ENCODE data around the gene COL26A1. TPM values are rescaled to one million over a fixed set of nuclear protein-coding genes. Genes with fewer than 3 reads are reported as not detected.

The COL26A1 gene
- total and polyA plus RNA-seq, 2 of the 4 experiments (the other 2 are of a cell fraction), result not detected

DNA sequence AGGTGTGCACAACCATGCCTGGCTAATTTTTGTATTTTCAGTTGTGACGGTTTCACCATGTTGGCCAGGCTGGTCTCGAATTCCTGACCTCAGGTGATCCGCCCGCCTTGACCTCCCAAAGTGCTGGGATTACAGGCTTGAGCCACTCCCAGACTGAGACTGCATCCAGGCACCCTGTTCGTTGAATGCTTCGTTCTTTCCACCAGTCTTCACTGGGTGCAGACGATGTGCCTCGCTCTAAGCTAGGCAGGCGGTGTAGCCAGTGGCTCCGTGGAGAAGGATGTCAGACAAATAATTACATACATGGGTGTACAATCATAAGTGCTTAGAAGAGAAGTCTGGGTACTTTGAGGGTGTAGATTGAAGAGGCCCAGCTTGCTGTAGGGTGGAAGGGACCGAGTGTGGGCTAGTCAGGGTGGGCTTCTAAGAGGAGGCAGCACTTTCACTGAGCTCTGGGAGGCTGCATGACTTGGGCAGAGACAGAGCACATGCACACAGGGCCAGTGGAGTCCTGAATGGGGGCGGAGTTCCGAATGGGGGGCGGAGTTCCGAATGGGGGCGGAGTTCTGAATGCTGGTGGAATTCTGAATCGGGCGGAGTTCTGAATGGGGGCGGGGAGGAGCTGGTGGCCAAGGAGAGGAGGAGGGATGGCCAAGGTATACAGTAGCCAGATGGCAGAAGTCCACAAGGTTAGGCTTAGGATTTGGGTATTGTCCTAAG is 74.3 kb downstream of the COL26A1 start:
- Histone ChIP-seq H3K18ac (ENCODE audit: low read depth, low read length) (no peak overlapping the region), H4K5ac (ENCODE audit: low read depth, low read length) (no peak overlapping the region), H4K91ac (ENCODE audit: insufficient read depth, low read depth, low read length) (no peak overlapping the region), H2BK20ac (ENCODE audit: low read depth, low read length) (no peak overlapping the region), H3K9ac (ENCODE audit: low read depth, low read length) (no peak overlapping the region), H3K27me3 (ENCODE audit: control insufficient read depth, insufficient read depth, low read length) (peaks cover 45% of the 10 kb centered on the region), H2AK5ac (ENCODE audit: low read depth, low read length) (no peak overlapping the region), H2BK15ac (ENCODE audit: low read depth, low read length) (no peak overlapping the region), H3K14ac (replicated peaks; ENCODE audit: low read depth, low read length) (no peak overlapping the region), H2BK120ac (ENCODE audit: low read depth, low read length) (no peak overlapping the region), H4K8ac (ENCODE audit: low read depth in 2 of 2, low read length in 2 of 2) (no peak overlapping the region), H2AK9ac (replicated peaks; ENCODE audit: low read depth, low read length, poor library complexity) (no peak overlapping the region), H3K36me3 (ENCODE audit: control insufficient read depth, insufficient read depth, low read length) (no peaks in the 10 kb centered on the region), H3K4ac (ENCODE audit: low read depth, low read length) (no peak overlapping the region), H3K9me1 (ENCODE audit: insufficient read depth, low read length) (no peaks in the 10 kb centered on the region), H3K56ac (ENCODE audit: extremely low read depth, insufficient read depth, low read length) (no peak overlapping the region), H3K9me3 (ENCODE audit: control insufficient read depth, insufficient read depth, low read length) (no peaks in the 10 kb centered on the region), H3K27ac (ENCODE audit: insufficient read depth, low read length) (no peak overlapping the region), H3K79me1 (ENCODE audit: low read depth in 1 of 2, low read length in 2 of 2) (no peaks in the 10 kb centered on the region), H3K4me2 (ENCODE audit: low read depth, low read length) (no peak overlapping the region), H3K4me1 (ENCODE audit: control insufficient read depth, insufficient read depth, low read length) (no peaks in the 10 kb centered on the region; the same call in 1 of the 2 replicates), H4K20me1 (ENCODE audit: insufficient read depth, low read length) (no peaks in the 10 kb centered on the region; the same call in 1 of the 2 replicates), H3K4me3 (ENCODE audit: insufficient read depth, low read depth, low read length) (no peak overlapping the region), H3K23ac (ENCODE audit: low read depth, low read length) (no peak overlapping the region), H2BK5ac (ENCODE audit: low read depth, low read length, poor library complexity, severe bottlenecking) (no peak overlapping the region), H2AFZ (replicated peaks; ENCODE audit: low read length, poor library complexity) (no peak overlapping the region)
- dilution Hi-C loops (cut with HindIII; ENCODE audit: low sequenced_read_pairs, unreplicated experiment), result no loop called here
- intact Hi-C loops (cut with micrococcal nuclease), result no loop called here
- DNase-seq (no peak), ATAC-seq (ENCODE audit: low read depth) (no peak)
- ChIA-PET CTCF (interaction anchor here (0.6 kb wide), 1 partner anchor 13 kb away, joined by 3 read pairs; no protein-coding TSS in a partner anchor), POLR2A (ENCODE audit: unreplicated experiment) (no interaction called here)
- BruUV-seq (replicated peaks), result no TSS peak
- in situ Hi-C loops (cut with MboI; ENCODE audit: low sequenced_read_pairs), result no loop called here
- 70% methylated on average over 5 of the region's 19 CpGs; no CpG with 5 or more reads in 1 of the 2 experiments for WGBS, 2 experiments (ENCODE audit: extremely low coverage in 2 of 2, insufficient read length in 1 of 2)
- TF ChIP-seq POLR2A (IDR thresholded peaks at IDR 0.05; ENCODE audit: low read depth, low read length), result no peak
- no peak for TF ChIP-seq RAD21 (IDR thresholded peaks at IDR 0.05; ENCODE audit: low read length)
- TF ChIP-seq CHD1 (IDR thresholded peaks at IDR 0.05; ENCODE audit: low read depth, low read length), result no peak
- no peak for TF ChIP-seq NFE2L2 (IDR thresholded peaks at IDR 0.05; ENCODE audit: low read depth, low read length)
- TF ChIP-seq FOS (IDR thresholded peaks at IDR 0.05; ENCODE audit: low read depth, low read length), result no peak
